Smooth muscle cell (in vitro differentiated cells): ENCODE measurements around the gene UROC1. TPM values are rescaled to one million over a fixed set of nuclear protein-coding genes. Genes with fewer than 3 reads are reported as not detected.

Experiments used
- DNase-seq: peaks from one replicate; lab custom pipeline; 2025; ENCODE audit not compliant: unreplicated experiment; lab: John Stamatoyannopoulos, UW
- H2AFZ ChIP-seq: fragments of 200-600 bp; sonication (generic); 2 replicates; pipeline ENCODE4 v1.6.0; 2016; ENCODE audit warnings: antibody characterized with exemption, low read depth, mild to moderate bottlenecking
- H3F3A ChIP-seq: fragments of 200-600 bp; sonication (generic); 2 replicates; pipeline ENCODE4 v1.6.0; 2017; ENCODE audit warnings: antibody characterized with exemption, low read depth
- H3K27ac ChIP-seq: fragments of 200-600 bp; sonication (generic); 2 replicates; pipeline ENCODE4 v1.5.1; 2016; ENCODE audit warnings: low read depth, mild to moderate bottlenecking
- H3K27me3 ChIP-seq: fragments of 200-600 bp; sonication (generic); 2 replicates; pipeline ENCODE4 v1.6.1; 2016; ENCODE audit warnings: low read depth, mild to moderate bottlenecking
- H3K36me3 ChIP-seq: fragments of 200-600 bp; sonication (generic); 2 replicates; pipeline ENCODE4 v1.5.1; 2016; ENCODE audit warnings: low read depth
- H3K4me1 ChIP-seq: fragments of 200-600 bp; sonication (generic); 2 replicates; pipeline ENCODE4 v1.5.1; 2016; ENCODE audit warnings: low read depth
- H3K4me2 ChIP-seq: fragments of 200-600 bp; sonication (generic); 2 replicates; pipeline ENCODE4 v1.6.0; 2016; ENCODE audit warnings: mild to moderate bottlenecking
- H3K4me3 ChIP-seq: fragments of 200-600 bp; sonication (generic); 2 replicates; pipeline ENCODE4 v1.5.1; 2016; ENCODE audit warnings: mild to moderate bottlenecking
- H3K79me2 ChIP-seq: fragments of 200-600 bp; sonication (generic); 2 replicates; pipeline ENCODE4 v1.6.0; 2016; ENCODE audit warnings: low read depth, mild to moderate bottlenecking
- H3K9ac ChIP-seq: fragments of 200-600 bp; sonication (generic); 2 replicates; pipeline ENCODE4 v1.6.0; 2016; ENCODE audit warnings: low read depth
- H3K9me3 ChIP-seq: fragments of 200-600 bp; sonication (generic); replicated peaks from 2 replicates; pipeline ENCODE4 v1.5.1; 2016; ENCODE audit warnings: low read depth
- H4K20me1 ChIP-seq: fragments of 200-600 bp; sonication (generic); 2 replicates; pipeline ENCODE4 v1.6.0; 2016; ENCODE audit warnings: low read depth
- WGBS: methylation state at CpG from one replicate; pipeline ENCODE4 v1.1.7; 2016; ENCODE audit warnings: low lambda C conversion rate; 5-methylcytosine and 5-hydroxymethylcytosine counted together
- polyA plus RNA-seq: library from polyadenylated mRNA; unstranded; fragments of >200 nt; fragmentation: Nextera tagmentation; extraction: Ambion mirVana; gene quantifications from 2 replicates; pipeline ENCODE4 v1.2.1, GENCODE V29; 2016
- total RNA-seq: library from RNA; depleted of rRNA; stranded (reverse); fragments of >200 nt; gene quantifications from 2 replicates; pipeline ENCODE4 v1.2.3, GENCODE V29; 2014
- TF ChIP-seq, protein P1 (sequence below): fragments of 200-600 bp; sonication (generic); IDR thresholded peaks from 2 replicates; pipeline ENCODE4 v1.5.1; 2017; ENCODE audit warnings: borderline replicate concordance, mild to moderate bottlenecking, antibody characterized with exemption; ENCODE audit not compliant: insufficient read depth, poor library complexity, severe bottlenecking

The UROC1 gene
- total and polyA plus RNA-seq, 2 experiments from 2014 or later = not detected

DNA sequence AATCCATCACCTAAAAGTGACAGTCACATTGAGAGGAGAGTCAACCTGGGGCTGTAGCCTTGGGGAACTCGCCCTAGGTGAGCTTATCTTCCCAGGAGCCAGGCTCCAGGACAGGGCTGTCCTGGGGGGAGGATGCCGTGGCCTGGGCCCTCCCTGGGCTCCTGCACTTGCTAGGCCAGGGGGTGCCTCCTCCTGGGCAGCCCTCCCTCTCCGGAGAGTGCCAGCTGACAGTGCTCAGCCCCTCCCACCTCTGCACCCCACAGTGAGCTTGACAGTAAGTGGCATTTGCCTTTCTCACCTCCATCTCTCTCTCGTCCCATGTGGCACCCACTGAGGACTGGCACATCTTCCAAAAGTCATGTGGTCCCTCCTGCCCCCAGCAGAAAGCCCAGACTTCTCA, 19.1 kb downstream of the UROC1 start:
- no peaks in the 10 kb centered on the region for H4K20me1 ChIP-seq
- H3F3A ChIP-seq = no peaks in the 10 kb centered on the region
- H3K36me3 ChIP-seq = no peaks in the 10 kb centered on the region
- TF ChIP-seq, protein P1, sequence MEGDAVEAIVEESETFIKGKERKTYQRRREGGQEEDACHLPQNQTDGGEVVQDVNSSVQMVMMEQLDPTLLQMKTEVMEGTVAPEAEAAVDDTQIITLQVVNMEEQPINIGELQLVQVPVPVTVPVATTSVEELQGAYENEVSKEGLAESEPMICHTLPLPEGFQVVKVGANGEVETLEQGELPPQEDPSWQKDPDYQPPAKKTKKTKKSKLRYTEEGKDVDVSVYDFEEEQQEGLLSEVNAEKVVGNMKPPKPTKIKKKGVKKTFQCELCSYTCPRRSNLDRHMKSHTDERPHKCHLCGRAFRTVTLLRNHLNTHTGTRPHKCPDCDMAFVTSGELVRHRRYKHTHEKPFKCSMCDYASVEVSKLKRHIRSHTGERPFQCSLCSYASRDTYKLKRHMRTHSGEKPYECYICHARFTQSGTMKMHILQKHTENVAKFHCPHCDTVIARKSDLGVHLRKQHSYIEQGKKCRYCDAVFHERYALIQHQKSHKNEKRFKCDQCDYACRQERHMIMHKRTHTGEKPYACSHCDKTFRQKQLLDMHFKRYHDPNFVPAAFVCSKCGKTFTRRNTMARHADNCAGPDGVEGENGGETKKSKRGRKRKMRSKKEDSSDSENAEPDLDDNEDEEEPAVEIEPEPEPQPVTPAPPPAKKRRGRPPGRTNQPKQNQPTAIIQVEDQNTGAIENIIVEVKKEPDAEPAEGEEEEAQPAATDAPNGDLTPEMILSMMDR = no peak
- H3K27me3 ChIP-seq = no peaks in the 10 kb centered on the region
- no peaks in the 10 kb centered on the region for H3K79me2 ChIP-seq
- WGBS = 81% methylated on average over 4 of the region's 4 CpGs
- H2AFZ ChIP-seq = no peak overlapping the region
- no peaks in the 10 kb centered on the region for H3K9me3 ChIP-seq
- DNase-seq = no peak
- H3K4me2 ChIP-seq = no peak overlapping the region
- no peak overlapping the region for H3K27ac ChIP-seq
- H3K4me3 ChIP-seq = no peak overlapping the region
- no peak overlapping the region for H3K9ac ChIP-seq
- H3K4me1 ChIP-seq = peaks cover 7% of the 10 kb centered on the region

DNA sequence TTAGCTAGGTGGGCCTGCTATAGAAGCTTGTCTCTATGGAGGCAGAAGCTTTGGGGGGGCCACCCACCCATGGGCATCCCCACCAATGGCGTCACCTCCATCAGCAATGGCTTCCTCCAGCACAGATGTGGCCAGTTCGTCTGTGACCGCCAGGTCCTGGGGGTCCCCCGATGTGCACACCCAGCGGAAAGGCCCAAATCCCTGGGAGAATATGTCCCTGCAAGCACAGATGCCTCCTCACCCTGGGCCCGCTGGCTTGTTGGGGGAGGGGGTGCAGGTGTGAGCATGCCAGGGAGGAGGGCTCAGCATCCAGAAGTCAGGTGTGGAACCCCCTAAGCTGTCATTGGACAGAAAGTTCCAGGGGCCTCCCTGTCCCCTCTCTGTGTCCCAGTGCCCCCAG, 19.6 kb downstream of the UROC1 start:
- no peaks in the 10 kb centered on the region for H3K9me3 ChIP-seq
- H3K4me3 ChIP-seq = no peak overlapping the region
- H4K20me1 ChIP-seq = no peaks in the 10 kb centered on the region
- H3K27me3 ChIP-seq = no peaks in the 10 kb centered on the region
- no peaks in the 10 kb centered on the region for H3K36me3 ChIP-seq
- H2AFZ ChIP-seq = no peak overlapping the region
- TF ChIP-seq, protein P1 = no peak
- peaks cover 7% of the 10 kb centered on the region for H3K4me1 ChIP-seq
- H3K79me2 ChIP-seq = no peaks in the 10 kb centered on the region
- DNase-seq = no peak
- H3K4me2 ChIP-seq = no peak overlapping the region
- 94% methylated on average over 6 of the region's 6 CpGs for WGBS
- H3K9ac ChIP-seq = no peak overlapping the region
- no peak overlapping the region for H3K27ac ChIP-seq
- no peaks in the 10 kb centered on the region for H3F3A ChIP-seq

DNA sequence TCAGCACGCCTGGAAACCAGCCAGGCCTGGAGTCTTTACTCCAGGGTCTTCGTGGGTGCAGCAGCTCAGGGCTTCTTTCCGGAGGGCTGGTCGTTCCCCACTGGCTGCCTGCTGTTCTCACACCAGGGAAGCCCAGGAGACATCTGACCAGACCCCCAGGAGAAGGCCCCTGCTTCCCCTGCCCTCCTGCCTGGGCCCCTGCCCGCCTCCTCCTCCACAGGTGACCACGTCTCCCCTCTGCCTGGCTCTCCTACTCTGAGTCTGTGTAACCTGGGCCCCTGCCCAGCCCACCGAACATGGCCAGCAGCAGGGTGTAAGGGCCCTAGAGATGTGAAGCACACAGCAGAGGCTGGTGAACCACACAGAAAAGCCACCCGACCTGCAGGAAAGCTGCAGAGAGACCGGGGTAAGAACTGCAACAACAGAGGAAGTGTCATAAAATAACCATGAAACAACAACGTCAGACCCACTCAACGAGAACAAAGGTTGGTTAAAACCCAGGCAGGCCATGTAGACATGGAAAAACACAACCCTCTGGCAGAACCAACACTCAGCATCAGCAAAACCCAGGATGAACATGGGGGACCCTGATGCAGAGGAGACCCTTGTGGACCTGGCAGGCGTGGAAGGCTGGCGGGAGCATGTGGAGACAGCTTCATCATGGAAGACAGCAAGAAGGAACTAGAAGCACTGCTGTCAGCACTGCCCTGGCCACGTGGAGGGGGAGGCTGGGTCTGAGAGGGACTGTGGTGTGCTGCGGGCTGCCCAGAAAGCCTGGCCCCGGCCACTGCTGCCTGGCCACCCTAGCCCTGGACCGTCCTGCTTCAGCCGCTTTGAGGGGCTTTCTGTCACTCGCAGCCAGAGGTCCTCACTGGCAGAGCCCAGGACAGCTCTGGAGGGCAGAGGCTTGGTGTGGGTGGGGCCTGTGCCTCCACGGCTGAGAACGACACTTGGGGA, 20.4 kb downstream of the UROC1 start:
- no peaks in the 10 kb centered on the region for H3F3A ChIP-seq
- H3K9ac ChIP-seq = no peak overlapping the region
- no peak overlapping the region for H3K4me3 ChIP-seq
- no peaks in the 10 kb centered on the region for H3K9me3 ChIP-seq
- WGBS = 88% methylated on average over 21 of the region's 21 CpGs
- no peak overlapping the region for H2AFZ ChIP-seq
- TF ChIP-seq, protein P1 = no peak
- H3K4me1 ChIP-seq = peaks cover 7% of the 10 kb centered on the region
- no peaks in the 10 kb centered on the region for H3K36me3 ChIP-seq
- no peak for DNase-seq
- no peaks in the 10 kb centered on the region for H3K79me2 ChIP-seq
- H4K20me1 ChIP-seq = no peaks in the 10 kb centered on the region
- H3K27me3 ChIP-seq = no peaks in the 10 kb centered on the region
- H3K27ac ChIP-seq = no peak overlapping the region
- H3K4me2 ChIP-seq = no peak overlapping the region
